ENCODE measurements around the gene RNPS1. TPM values are rescaled to one million over a fixed set of nuclear protein-coding genes. Genes with fewer than 3 reads are reported as not detected.

The RNPS1 gene
- total RNA-seq, 2 donors from 2014 or later = 163 to 241 TPM

- WGBS = 80% methylated on average over 22 of the region's 31 CpGs
- DNase-seq (ENCODE audit: low spot score) = no peak
- Histone ChIP-seq H3K9me3 (no peaks in the 10 kb centered on the region), H3K4me1 (replicated peaks) (no peaks in the 10 kb centered on the region), H3K27ac (no peak overlapping the region), H3K4me3 (no peak overlapping the region), H3K36me3 (no peaks in the 10 kb centered on the region), H3K27me3 (replicated peaks; ENCODE audit: insufficient read depth) (no peaks in the 10 kb centered on the region)
- intact Hi-C loops (cut with DNase I) = no loop called here
- TF ChIP-seq POLR2AphosphoS5 (IDR thresholded peaks at IDR 0.05) (no peak), POLR2A (IDR thresholded peaks at IDR 0.05) (no peak)
Measured at GRCh38 chr16:2299121-2299914, 31.4 kb upstream of the RNPS1 start.

- DNase-seq (ENCODE audit: low spot score) = no peak
- H3K4me3 ChIP-seq = no peak overlapping the region
- H3K9me3 ChIP-seq = no peaks in the 10 kb centered on the region
- no peaks in the 10 kb centered on the region for H3K4me1 ChIP-seq (replicated peaks)
- H3K27ac ChIP-seq = no peak overlapping the region
- no peaks in the 10 kb centered on the region for H3K27me3 ChIP-seq (replicated peaks; ENCODE audit: insufficient read depth)
- WGBS = 91% methylated on average over 9 of the region's 9 CpGs
- TF ChIP-seq POLR2A (IDR thresholded peaks at IDR 0.05) (no peak), POLR2AphosphoS5 (IDR thresholded peaks at IDR 0.05) (no peak), CTCF (IDR thresholded peaks at IDR 0.05) (no peak)
- no peaks in the 10 kb centered on the region for H3K36me3 ChIP-seq
- intact Hi-C loops (cut with DNase I) = no loop called here
Measured at GRCh38 chr16:2298621-2299020, 30.7 kb upstream of the RNPS1 start.

- TF ChIP-seq POLR2A (IDR thresholded peaks at IDR 0.05) (no peak), POLR2AphosphoS5 (IDR thresholded peaks at IDR 0.05) (no peak), CTCF (IDR thresholded peaks at IDR 0.05) (no peak)
- Histone ChIP-seq H3K4me1 (replicated peaks) (no peaks in the 10 kb centered on the region), H3K27ac (no peak overlapping the region), H3K4me3 (no peak overlapping the region), H3K27me3 (replicated peaks; ENCODE audit: insufficient read depth) (no peaks in the 10 kb centered on the region), H3K9me3 (no peaks in the 10 kb centered on the region), H3K36me3 (no peaks in the 10 kb centered on the region)
- intact Hi-C loops (cut with DNase I) = no loop called here
- WGBS = 98% methylated on average over 22 of the region's 22 CpGs
- DNase-seq (ENCODE audit: low spot score) = no peak
Measured at GRCh38 chr16:2297506-2297860, 29.6 kb upstream of the RNPS1 start.

- TF ChIP-seq CTCF (IDR thresholded peaks at IDR 0.05) (peak in 3 of 4 experiments; percentile 34 to 52 (median 45)), POLR2AphosphoS5 (IDR thresholded peaks at IDR 0.05) (no peak)
- Histone ChIP-seq H3K27ac (no peak overlapping the region), H3K9me3 (no peaks in the 10 kb centered on the region), H3K4me1 (replicated peaks) (no peaks in the 10 kb centered on the region), H3K4me3 (no peak overlapping the region), H3K36me3 (no peaks in the 10 kb centered on the region), H3K27me3 (replicated peaks; ENCODE audit: insufficient read depth) (no peaks in the 10 kb centered on the region)
- intact Hi-C loops (cut with DNase I) = no loop called here
- WGBS = 80% methylated on average over 23 of the region's 23 CpGs
- DNase-seq (ENCODE audit: low spot score) = no peak
Measured at GRCh38 chr16:2296661-2297505, 29.0 kb upstream of the RNPS1 start.

- Histone ChIP-seq H3K27me3 (replicated peaks; ENCODE audit: insufficient read depth) (no peaks in the 10 kb centered on the region), H3K9me3 (no peaks in the 10 kb centered on the region), H3K4me1 (replicated peaks) (no peaks in the 10 kb centered on the region), H3K27ac (no peak overlapping the region), H3K36me3 (no peaks in the 10 kb centered on the region), H3K4me3 (no peak overlapping the region)
- TF ChIP-seq POLR2A (IDR thresholded peaks at IDR 0.05) (no peak), CTCF (IDR thresholded peaks at IDR 0.05) (no peak), POLR2AphosphoS5 (IDR thresholded peaks at IDR 0.05) (no peak)
- DNase-seq (ENCODE audit: low spot score) = no peak
- intact Hi-C loops (cut with DNase I) = no loop called here
- WGBS = 80% methylated on average over 17 of the region's 21 CpGs
Measured at GRCh38 chr16:2295056-2295798, 27.3 kb upstream of the RNPS1 start.

Data from prostate gland (tissue), 2 donors.